ENCODE data around the gene ITGA7.

- TF ChIP-seq CTCF (IDR thresholded peaks at IDR 0.05) (no peak), MYBL2 (CRISPR knock-in tag; IDR thresholded peaks at IDR 0.05) (no peak), E2F4 (CRISPR knock-in tag; IDR thresholded peaks at IDR 0.05; ENCODE audit: borderline replicate concordance, low read depth) (no peak), FOXJ3 (CRISPR knock-in tag; IDR thresholded peaks at IDR 0.05; ENCODE audit: borderline replicate concordance) (no peak), ZNF219 (CRISPR knock-in tag; IDR thresholded peaks at IDR 0.05; ENCODE audit: borderline replicate concordance) (no peak), NR1H2 (CRISPR knock-in tag; IDR thresholded peaks at IDR 0.05) (no peak), SMAD3 (CRISPR knock-in tag; IDR thresholded peaks at IDR 0.05; ENCODE audit: borderline replicate concordance) (no peak), CDX4 (CRISPR knock-in tag; IDR thresholded peaks at IDR 0.05; ENCODE audit: borderline replicate concordance) (no peak), KAT7 (CRISPR knock-in tag; IDR thresholded peaks at IDR 0.05; ENCODE audit: borderline replicate concordance) (no peak), NFE2L1 (CRISPR knock-in tag; IDR thresholded peaks at IDR 0.05) (no peak), JUN (CRISPR knock-in tag; IDR thresholded peaks at IDR 0.05) (no peak)
Observed at GRCh38 chr12:55728186-55728938, 20.7 kb upstream of the ITGA7 start.
